DOHH2 (cell line): ENCODE measurements around the gene YES1.

Experiments
- H3F3A ChIP-seq: fragments of 200-600 bp; sonication (generic), shearing (Covaris generic); 2 replicates; pipeline ENCODE4 v1.6.0; 2016; ENCODE audit warnings: antibody characterized with exemption, mild to moderate bottlenecking; ENCODE audit not compliant: control insufficient read depth, insufficient read depth
- H3K27ac ChIP-seq: fragments of 200-600 bp; sonication (generic); 2 replicates; pipeline ENCODE4 v1.5.1; 2014; ENCODE audit warnings: low read depth, mild to moderate bottlenecking, low read length, moderate library complexity
- H3K27me3 ChIP-seq: fragments of 200-600 bp; sonication (generic); 2 replicates; pipeline ENCODE4 v1.6.1; 2014; ENCODE audit warnings: mild to moderate bottlenecking, low read length, mixed read lengths; ENCODE audit not compliant: control insufficient read depth
- H3K36me3 ChIP-seq: fragments of 200-600 bp; sonication (generic); 2 replicates; pipeline ENCODE4 v1.6.1; 2014; ENCODE audit warnings: mild to moderate bottlenecking, low read length, moderate library complexity, mixed read lengths; ENCODE audit not compliant: control insufficient read depth
- H3K4me1 ChIP-seq: fragments of 200-600 bp; sonication (generic); 2 replicates; pipeline ENCODE4 v1.6.1; 2014; ENCODE audit warnings: mild to moderate bottlenecking, low read length, mixed read lengths; ENCODE audit not compliant: control insufficient read depth
- H3K4me2 ChIP-seq: fragments of 200-600 bp; sonication (generic); 2 replicates; pipeline ENCODE4 v1.6.0; 2014; ENCODE audit warnings: mild to moderate bottlenecking, low read length, moderate library complexity
- H3K4me3 ChIP-seq: fragments of 200-600 bp; sonication (generic); 2 replicates; pipeline ENCODE4 v1.5.1; 2014; ENCODE audit warnings: mild to moderate bottlenecking, low read length, mixed read lengths
- H3K79me2 ChIP-seq: fragments of 200-600 bp; sonication (generic); 2 replicates; pipeline ENCODE4 v1.6.1; 2014; ENCODE audit warnings: mild to moderate bottlenecking, low read length, mixed read lengths; ENCODE audit not compliant: control insufficient read depth
- H3K9me2 ChIP-seq: fragments of 200-600 bp; sonication (generic); replicated peaks from 2 replicates; pipeline ENCODE4 v1.6.1; 2014; ENCODE audit warnings: mild to moderate bottlenecking, low read length, mixed read lengths; ENCODE audit not compliant: control insufficient read depth
- H3K9me3 ChIP-seq: fragments of 200-600 bp; sonication (generic); 2 replicates; pipeline ENCODE4 v1.6.1; 2014; ENCODE audit warnings: antibody characterized with exemption, low read length, mixed read lengths; ENCODE audit not compliant: control insufficient read depth, insufficient read depth
- H4K20me1 ChIP-seq: fragments of 200-600 bp; sonication (generic); 2 replicates; pipeline ENCODE4 v1.6.0; 2014; ENCODE audit warnings: low read depth, mild to moderate bottlenecking, antibody characterized with exemption, low read length, moderate library complexity; ENCODE audit not compliant: control insufficient read depth, insufficient read depth
- CTCF ChIP-seq: fragments of 200-600 bp; sonication (generic); IDR thresholded peaks from one replicate; pipeline ENCODE4 v1.5.1; 2014; ENCODE audit warnings: antibody characterized with exemption, mild to moderate bottlenecking, low read depth, low read length; ENCODE audit not compliant: poor library complexity, severe bottlenecking
- EZH2phosphoT487 ChIP-seq: fragments of 200-600 bp; sonication (generic); IDR thresholded peaks from 2 replicates; pipeline ENCODE4 v1.6.1; 2017; ENCODE audit warnings: borderline replicate concordance, mild to moderate bottlenecking, antibody characterized with exemption, low read length, moderate library complexity, mixed read lengths

The YES1 gene

GRCh38 chr18:697012-697411 is 115.0 kb downstream of the YES1 start:
- H3F3A ChIP-seq: no peaks in the 10 kb centered on the region
- no peaks in the 10 kb centered on the region for H3K4me1 ChIP-seq
- no peak overlapping the region for H3K4me3 ChIP-seq
- H4K20me1 ChIP-seq: no peaks in the 10 kb centered on the region
- H3K9me2 ChIP-seq: no peaks in the 10 kb centered on the region
- no peak overlapping the region for H3K4me2 ChIP-seq
- peaks cover 4% of the 10 kb centered on the region; the same call in 1 of the 2 replicates for H3K79me2 ChIP-seq
- H3K36me3 ChIP-seq: peaks cover 7% of the 10 kb centered on the region
- no peak overlapping the region for H3K27ac ChIP-seq
- H3K27me3 ChIP-seq: no peaks in the 10 kb centered on the region
- TF ChIP-seq EZH2phosphoT487: no peak
- TF ChIP-seq CTCF: no peak
- H3K9me3 ChIP-seq: no peaks in the 10 kb centered on the region

GRCh38 chr18:693466-694187 is 118.4 kb downstream of the YES1 start:
- Histone ChIP-seq H3K27me3 (no peaks in the 10 kb centered on the region), H3K79me2 (no peaks in the 10 kb centered on the region), H3K4me1 (no peaks in the 10 kb centered on the region), H3F3A (no peaks in the 10 kb centered on the region), H3K27ac (no peak overlapping the region), H3K4me2 (no peak overlapping the region), H3K9me2 (no peaks in the 10 kb centered on the region), H3K36me3 (0 out of 2 replicates have a peak, but pooled peaks cover 3% of the 10 kb centered on the region), H3K4me3 (no peak overlapping the region), H4K20me1 (no peaks in the 10 kb centered on the region), H3K9me3 (no peaks in the 10 kb centered on the region)
- TF ChIP-seq EZH2phosphoT487: no peak
- no peak for TF ChIP-seq CTCF

GRCh38 chr18:692824-693223 is 119.2 kb downstream of the YES1 start:
- Histone ChIP-seq H3F3A (no peaks in the 10 kb centered on the region), H3K27me3 (no peaks in the 10 kb centered on the region), H3K4me1 (no peaks in the 10 kb centered on the region), H3K79me2 (no peaks in the 10 kb centered on the region), H3K4me2 (no peak overlapping the region), H3K36me3 (peaks cover 3% of the 10 kb centered on the region; the same call in 1 of the 2 replicates), H4K20me1 (no peaks in the 10 kb centered on the region), H3K9me3 (no peaks in the 10 kb centered on the region), H3K4me3 (no peak overlapping the region), H3K27ac (no peak overlapping the region), H3K9me2 (no peaks in the 10 kb centered on the region)
- TF ChIP-seq EZH2phosphoT487: no peak
- TF ChIP-seq CTCF: no peak
